ENCODE measurements around the gene NR2C1.

The NR2C1 gene

DNA sequence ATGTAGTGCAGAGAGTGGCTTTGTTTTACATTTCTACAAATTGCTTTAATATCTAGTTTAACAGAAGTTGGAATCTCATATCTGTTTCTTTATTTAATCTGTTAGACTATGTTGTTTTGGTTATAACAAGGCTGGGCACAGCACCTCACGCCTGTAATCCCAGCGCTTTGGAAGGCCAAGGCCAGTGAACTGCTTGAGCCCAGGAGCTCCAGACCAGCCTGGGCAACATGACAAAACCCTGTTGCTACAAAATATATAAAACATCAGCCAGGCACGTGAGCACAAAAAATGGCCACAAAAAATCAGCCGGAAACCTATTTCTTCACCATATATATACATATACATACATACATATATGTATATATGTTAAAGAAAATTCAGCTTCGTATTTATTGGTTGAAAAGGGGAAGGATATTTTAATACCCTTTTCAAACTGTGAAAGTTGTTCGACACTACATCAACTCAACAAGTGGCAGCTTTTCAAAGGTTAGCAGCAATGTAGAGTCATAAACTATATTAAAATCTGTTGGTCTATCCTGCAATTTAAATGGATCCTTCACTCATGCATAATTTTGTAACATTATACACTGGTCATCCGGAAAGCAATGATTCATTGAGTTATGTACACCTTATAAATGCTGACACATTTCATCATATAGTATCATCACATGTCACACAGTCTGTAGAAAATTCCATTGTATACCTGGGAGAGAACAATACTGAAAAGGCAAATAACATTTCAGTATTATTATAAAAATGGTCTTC lies 7.1 kb downstream of the NR2C1 start:
- no peak overlapping the region for H3K4me3 ChIP-seq (ENCODE audit: low read depth, low read length)
- no peak for DNase-seq (ENCODE audit: low read depth)
- TF ChIP-seq CTCF (IDR thresholded peaks at IDR 0.05; ENCODE audit: low read depth, low read length, missing control alignments): no peak

- no peak for DNase-seq (ENCODE audit: low read depth)
- no peak for TF ChIP-seq CTCF (IDR thresholded peaks at IDR 0.05; ENCODE audit: low read depth, low read length, missing control alignments)
- H3K4me3 ChIP-seq (ENCODE audit: low read depth, low read length): no peak overlapping the region
These were observed 12.5 kb downstream of the NR2C1 start for GRCh38 chr12:95060951-95061350.

GRCh38 chr12:95059984-95060383 lies 13.4 kb downstream of the NR2C1 start:
- H3K4me3 ChIP-seq (ENCODE audit: low read depth, low read length): no peak overlapping the region
- DNase-seq (ENCODE audit: low read depth): no peak
- TF ChIP-seq CTCF (IDR thresholded peaks at IDR 0.05; ENCODE audit: low read depth, low read length, missing control alignments): no peak

DNA sequence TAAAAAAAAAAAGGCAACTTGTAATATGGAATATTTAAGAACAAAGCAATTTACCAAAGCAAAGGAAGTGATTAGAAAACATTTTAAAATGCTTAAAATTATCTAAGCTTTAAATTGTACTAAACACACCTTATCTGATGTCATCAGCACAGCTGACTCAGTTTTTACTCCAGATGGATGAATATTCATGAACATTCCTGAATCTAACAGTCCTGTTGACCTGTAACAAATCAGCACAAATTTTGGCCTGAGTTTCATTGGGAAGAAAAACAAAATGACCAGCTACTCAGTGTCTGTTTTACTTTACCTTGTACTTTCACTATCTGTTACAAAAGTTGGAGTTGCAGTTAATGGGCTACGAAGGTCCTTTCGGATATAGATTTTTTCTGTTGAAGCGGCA lies 16.0 kb downstream of the NR2C1 start:
- TF ChIP-seq CTCF (IDR thresholded peaks at IDR 0.05; ENCODE audit: low read depth, low read length, missing control alignments): no peak
- DNase-seq (ENCODE audit: low read depth): no peak
- H3K4me3 ChIP-seq (ENCODE audit: low read depth, low read length): no peak overlapping the region

DNA sequence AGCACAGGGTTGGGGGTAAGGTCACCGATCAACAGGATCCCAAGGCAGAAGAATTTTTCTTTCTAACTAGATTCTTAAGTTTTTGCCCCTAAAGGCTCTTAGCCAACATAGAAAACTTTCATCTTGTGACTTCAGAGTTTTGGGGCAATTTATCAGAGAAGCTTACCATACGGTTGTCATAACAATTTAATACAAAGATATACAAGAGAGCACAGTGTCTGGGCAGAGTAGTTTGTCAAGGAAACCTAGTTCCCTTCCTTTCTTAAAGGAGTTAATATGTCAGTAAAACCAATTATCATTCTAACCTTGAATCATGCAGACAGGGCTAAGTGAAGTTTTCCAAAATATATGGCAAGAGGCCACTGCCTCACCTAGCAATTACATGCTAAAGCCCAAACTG lies 18.4 kb downstream of the NR2C1 start:
- DNase-seq (ENCODE audit: low read depth): no peak
- no peak overlapping the region for H3K4me3 ChIP-seq (ENCODE audit: low read depth, low read length)
- no peak for TF ChIP-seq CTCF (IDR thresholded peaks at IDR 0.05; ENCODE audit: low read depth, low read length, missing control alignments)

DNA sequence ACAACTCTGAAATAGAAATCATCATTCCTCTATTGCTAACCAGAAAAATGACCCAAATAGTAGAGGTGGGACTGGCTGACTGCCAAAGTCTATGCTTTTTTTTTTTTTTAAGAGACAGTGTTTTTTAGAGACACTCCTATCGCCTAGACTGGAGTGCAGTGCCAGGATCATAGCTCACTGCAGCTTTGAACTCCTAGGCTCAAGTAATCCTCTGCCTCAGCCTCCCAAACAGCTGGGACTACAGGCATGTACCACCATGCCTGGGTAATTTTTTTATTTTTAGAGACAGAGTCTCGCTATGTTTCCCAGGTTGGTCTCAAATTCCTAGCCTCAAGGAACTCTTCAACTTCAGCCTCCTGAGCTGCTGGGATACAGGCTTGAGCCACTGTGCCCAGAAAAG lies 19.2 kb downstream of the NR2C1 start:
- no peak for DNase-seq (ENCODE audit: low read depth)
- TF ChIP-seq CTCF (IDR thresholded peaks at IDR 0.05; ENCODE audit: low read depth, low read length, missing control alignments): no peak
- no peak overlapping the region for H3K4me3 ChIP-seq (ENCODE audit: low read depth, low read length)

GRCh38 chr12:95051241-95051640 lies 22.2 kb downstream of the NR2C1 start:
- no peak overlapping the region for H3K4me3 ChIP-seq (ENCODE audit: low read depth, low read length)
- no peak for TF ChIP-seq CTCF (IDR thresholded peaks at IDR 0.05; ENCODE audit: low read depth, low read length, missing control alignments)
- no peak for DNase-seq (ENCODE audit: low read depth)

Measured in GM12864 (cell line).